ENCODE data around the gene TPO. TPM values are rescaled to one million over a fixed set of nuclear protein-coding genes. Genes with fewer than 3 reads are reported as not detected.
"Not testable (repeated sequence)": the region's sequence is repeated elsewhere in the genome, so short reads cannot be mapped to it uniquely, and the experiment has no call there.

The TPO gene
- total RNA-seq, 1 experiment from 2014 or later, result not detected

- Histone ChIP-seq H3T11ph (ENCODE audit: low read length) (no peak overlapping the region), H3K4me2 (ENCODE audit: insufficient read depth, insufficient read length, low read length) (no peak overlapping the region), H3K23ac (ENCODE audit: insufficient read length, low read depth, low read length) (no peak overlapping the region), H3K79me1 (ENCODE audit: insufficient read depth, low read depth, low read length, poor library complexity, severe bottlenecking) (no peaks in the 10 kb centered on the region), H4K91ac (ENCODE audit: insufficient read length, low read depth, low read length) (no peak overlapping the region), H3K56ac (ENCODE audit: insufficient read length, low read depth, low read length) (no peak overlapping the region), H3K4me1 (ENCODE audit: insufficient read depth, low read length) (no peaks in the 10 kb centered on the region), H4K8ac (replicated peaks; ENCODE audit: insufficient read length, low read depth, low read length) (no peak overlapping the region), H3K18ac (ENCODE audit: insufficient read length, low read depth, low read length) (no peak overlapping the region), H2BK12ac (ENCODE audit: insufficient read length, low read depth, low read length) (no peak overlapping the region), H3K14ac (ENCODE audit: insufficient read depth, low read length) (no peak overlapping the region), H3K27me3 (ENCODE audit: insufficient read depth, low read length) (no peaks in the 10 kb centered on the region), H4K20me1 (ENCODE audit: control insufficient read depth, insufficient read depth, insufficient read length) (no peaks in the 10 kb centered on the region), H2BK15ac (ENCODE audit: low read depth, low read length) (no peak overlapping the region), H2AK5ac (ENCODE audit: insufficient read length, low read length) (no peak overlapping the region), H2BK20ac (ENCODE audit: low read depth, low read length, poor library complexity, severe bottlenecking) (no peak overlapping the region), H4K5ac (ENCODE audit: insufficient read length, low read depth, low read length) (no peak overlapping the region), H3K23me2 (ENCODE audit: insufficient read length, low read depth, low read length, poor library complexity, severe bottlenecking) (no peaks in the 10 kb centered on the region), H3K9me3 (ENCODE audit: control insufficient read depth, low read depth, low read length) (no peaks in the 10 kb centered on the region), H3K9ac (ENCODE audit: extremely low read depth, insufficient read length, low read length) (no peak overlapping the region), H2BK5ac (ENCODE audit: insufficient read length, low read length) (no peak overlapping the region), H3K27ac (ENCODE audit: insufficient read length, low read depth, low read length) (no peak overlapping the region), H3K4ac (ENCODE audit: low read depth, low read length) (no peak overlapping the region), H2AFZ (ENCODE audit: low read length) (no peak overlapping the region), H2BK120ac (ENCODE audit: low read depth, low read length, poor library complexity, severe bottlenecking) (no peak overlapping the region), H3K79me2 (ENCODE audit: insufficient read depth, low read length) (no peaks in the 10 kb centered on the region)
- DNase-seq, result no peak
- H3K9me3 Mint-ChIP-seq, result no peaks in the 10 kb centered on the region
- no peaks in the 10 kb centered on the region for H3K36me3 Mint-ChIP-seq (ENCODE audit: insufficient read depth in 1 of 3, low read depth in 3 of 3)
- no peaks in the 10 kb centered on the region for H3K27me3 Mint-ChIP-seq (ENCODE audit: low read depth)
- H3K27ac Mint-ChIP-seq, result no peak overlapping the region
- 0 out of 4 replicates have a peak, but pooled peaks cover 0 to 2% of the 10 kb centered on the region in 2 experiments for H3K4me1 Mint-ChIP-seq
- no CpG with 5 or more reads among the region's 7 CpGs for WGBS (ENCODE audit: extremely low coverage, insufficient read length, low lambda C conversion rate)
- no peak for TF ChIP-seq CTCF (conservative IDR thresholded peaks at IDR 0.05)
- H3K4me3 Mint-ChIP-seq, result no peak overlapping the region
Observed at GRCh38 chr2:1516798-1517060, 103.5 kb downstream of the TPO start.

GRCh38 chr2:1517291-1517690 is 104.0 kb downstream of the TPO start:
- not testable (repeated sequence) for H2AK5ac ChIP-seq (ENCODE audit: insufficient read length, low read length); H3K27me3 Mint-ChIP-seq (ENCODE audit: low read depth); H3K4me2 ChIP-seq (ENCODE audit: insufficient read depth, insufficient read length, low read length); H3K4ac ChIP-seq (ENCODE audit: low read depth, low read length); H4K8ac ChIP-seq (replicated peaks; ENCODE audit: insufficient read length, low read depth, low read length); H3T11ph ChIP-seq (ENCODE audit: low read length); H3K36me3 Mint-ChIP-seq (ENCODE audit: insufficient read depth in 1 of 3, low read depth in 3 of 3); H3K9ac ChIP-seq (ENCODE audit: extremely low read depth, insufficient read length, low read length); H3K27ac Mint-ChIP-seq; DNase-seq; H3K23ac ChIP-seq (ENCODE audit: insufficient read length, low read depth, low read length); H2BK120ac ChIP-seq (ENCODE audit: low read depth, low read length, poor library complexity, severe bottlenecking); H3K27me3 ChIP-seq (ENCODE audit: insufficient read depth, low read length); H3K4me1 ChIP-seq (ENCODE audit: insufficient read depth, low read length); H3K79me1 ChIP-seq (ENCODE audit: insufficient read depth, low read depth, low read length, poor library complexity, severe bottlenecking); H3K23me2 ChIP-seq (ENCODE audit: insufficient read length, low read depth, low read length, poor library complexity, severe bottlenecking); H3K18ac ChIP-seq (ENCODE audit: insufficient read length, low read depth, low read length); H2BK12ac ChIP-seq (ENCODE audit: insufficient read length, low read depth, low read length); H2AFZ ChIP-seq (ENCODE audit: low read length); H2BK20ac ChIP-seq (ENCODE audit: low read depth, low read length, poor library complexity, severe bottlenecking); H4K5ac ChIP-seq (ENCODE audit: insufficient read length, low read depth, low read length); H3K9me3 ChIP-seq (ENCODE audit: control insufficient read depth, low read depth, low read length); H2BK5ac ChIP-seq (ENCODE audit: insufficient read length, low read length); H3K79me2 ChIP-seq (ENCODE audit: insufficient read depth, low read length); H3K4me3 Mint-ChIP-seq; H3K14ac ChIP-seq (ENCODE audit: insufficient read depth, low read length); H4K20me1 ChIP-seq (ENCODE audit: control insufficient read depth, insufficient read depth, insufficient read length); H3K4me1 Mint-ChIP-seq; H3K27ac ChIP-seq (ENCODE audit: insufficient read length, low read depth, low read length); H4K91ac ChIP-seq (ENCODE audit: insufficient read length, low read depth, low read length); H3K9me3 Mint-ChIP-seq; H3K56ac ChIP-seq (ENCODE audit: insufficient read length, low read depth, low read length); H2BK15ac ChIP-seq (ENCODE audit: low read depth, low read length)
- WGBS (ENCODE audit: extremely low coverage, insufficient read length, low lambda C conversion rate), result no CpG with 5 or more reads among the region's 5 CpGs

Data from H9 (cell line).